HEK293T (cell line): Measurements from ENCODE around the gene KCNC1.

Experiments used
- CTCF ChIA-PET: fragments of 350-600 bp; formaldehyde crosslinking; extraction: SDS; loops from one replicate; lab custom pipeline; 2021; ENCODE audit warnings: antibody characterized with exemption, inconsistent platforms; lab: Yijun Ruan, JAX
- POLR2A ChIA-PET: fragments of 350-600 bp; formaldehyde crosslinking; extraction: SDS; loops from one replicate; lab custom pipeline; 2020; ENCODE audit warnings: antibody characterized with exemption, inconsistent platforms; lab: Yijun Ruan, JAX
- DNase-seq: peaks from one replicate; pipeline ENCODE4 v3.0.0; 2012; ENCODE audit warnings: mixed read lengths; ENCODE audit errors: extremely low spot score
- ARNT ChIP-seq: fragments of 450-650 bp; IDR thresholded peaks from 2 replicates; pipeline ENCODE4 v1.6.1; 2017; ENCODE audit warnings: mild to moderate bottlenecking
- BHLHE40 ChIP-seq: fragments of 450-650 bp; IDR thresholded peaks from 2 replicates; pipeline ENCODE4 v1.6.1; 2016; ENCODE audit warnings: mild to moderate bottlenecking, moderate library complexity, borderline replicate concordance
- CTBP1 ChIP-seq: fragments of 450-650 bp; IDR thresholded peaks from 2 replicates; pipeline ENCODE4 v1.6.1; 2016; ENCODE audit warnings: borderline replicate concordance
- ELF4 ChIP-seq: fragments of 450-650 bp; IDR thresholded peaks from 2 replicates; pipeline ENCODE4 v1.6.1; 2017; ENCODE audit warnings: antibody characterized with exemption
- FOXA1 ChIP-seq: fragments of 450-650 bp; IDR thresholded peaks from 2 replicates; pipeline ENCODE4 v1.6.1; 2016; ENCODE audit warnings: mild to moderate bottlenecking
- FOXK2 ChIP-seq: fragments of 450-650 bp; IDR thresholded peaks from 2 replicates; pipeline ENCODE4 v1.6.1; 2016; ENCODE audit warnings: mild to moderate bottlenecking
- FOXM1 ChIP-seq: fragments of 450-650 bp; IDR thresholded peaks from 2 replicates; pipeline ENCODE4 v1.6.1; 2017; ENCODE audit warnings: mild to moderate bottlenecking, borderline replicate concordance
- HDGF ChIP-seq: fragments of 450-650 bp; IDR thresholded peaks from 2 replicates; pipeline ENCODE4 v1.6.1; 2017; ENCODE audit warnings: antibody characterized with exemption, borderline replicate concordance
- L3MBTL2 ChIP-seq: fragments of 450-650 bp; conservative IDR thresholded peaks from 2 replicates; pipeline ENCODE4 v1.6.1; 2016; ENCODE audit warnings: mild to moderate bottlenecking
- LEF1 ChIP-seq: fragments of 450-650 bp; IDR thresholded peaks from 2 replicates; pipeline ENCODE4 v1.6.1; 2017; ENCODE audit warnings: mild to moderate bottlenecking, borderline replicate concordance
- NFRKB ChIP-seq: fragments of 450-650 bp; IDR thresholded peaks from 2 replicates; pipeline ENCODE4 v1.6.1; 2016; ENCODE audit warnings: mild to moderate bottlenecking, moderate library complexity
- PKNOX1 ChIP-seq: fragments of 450-650 bp; IDR thresholded peaks from 2 replicates; pipeline ENCODE4 v1.6.1; 2016
- SP1 ChIP-seq: fragments of 450-650 bp; IDR thresholded peaks from 2 replicates; pipeline ENCODE4 v1.6.1; 2017
- SUZ12 ChIP-seq: fragments of 450-650 bp; IDR thresholded peaks from 2 replicates; pipeline ENCODE4 v1.6.1; 2016; ENCODE audit warnings: mild to moderate bottlenecking
- TARDBP ChIP-seq: fragments of 450-650 bp; IDR thresholded peaks from 2 replicates; pipeline ENCODE4 v1.6.1; 2016
- ZNF384 ChIP-seq: fragments of 450-650 bp; IDR thresholded peaks from 2 replicates; pipeline ENCODE4 v1.6.1; 2016

The KCNC1 gene

GRCh38 chr11:17713851-17714250 is 20.7 kb upstream of the KCNC1 start:
- CTCF ChIA-PET = no interaction called here
- POLR2A ChIA-PET = no interaction called here
- TF ChIP-seq FOXA1 = no peak
- no peak for TF ChIP-seq TARDBP
- TF ChIP-seq NFRKB = no peak
- TF ChIP-seq ZNF384 = no peak
- no peak for TF ChIP-seq LEF1
- no peak for TF ChIP-seq CTBP1
- no peak for TF ChIP-seq FOXK2
- DNase-seq = no peak

GRCh38 chr11:17714356-17714854 is 20.2 kb upstream of the KCNC1 start:
- TF ChIP-seq FOXM1 (no peak), BHLHE40 (no peak), NFRKB (no peak), CTBP1 (no peak), FOXA1 (no peak), ZNF384 (no peak), TARDBP (no peak), SP1 (no peak), FOXK2 (no peak), ELF4 (no peak), SUZ12 (no peak), L3MBTL2 (no peak), ARNT (no peak), HDGF (no peak), LEF1 (no peak)
- ChIA-PET CTCF (no interaction called here), POLR2A (no interaction called here)
- no peak for DNase-seq

GRCh38 chr11:17714870-17715269 is 19.7 kb upstream of the KCNC1 start:
- TF ChIP-seq PKNOX1 (no peak), TARDBP (no peak), FOXK2 (no peak), LEF1 (no peak), SP1 (no peak), CTBP1 (no peak), BHLHE40 (no peak), ARNT (no peak), SUZ12 (no peak), ZNF384 (no peak), FOXA1 (no peak), HDGF (no peak), ELF4 (no peak), FOXM1 (no peak), L3MBTL2 (no peak), NFRKB (no peak)
- ChIA-PET POLR2A (no interaction called here), CTCF (no interaction called here)
- no peak for DNase-seq

- DNase-seq = no peak
- CTCF ChIA-PET = interaction anchor here (0.8 to 0.9 kb wide), 2 partner anchors 8 to 118 kb away, joined by 3 read pairs; no protein-coding TSS in a partner anchor
- POLR2A ChIA-PET = no interaction called here
- TF ChIP-seq NFRKB = no peak
- no peak for TF ChIP-seq ARNT
- no peak for TF ChIP-seq PKNOX1
- TF ChIP-seq L3MBTL2 = no peak
- TF ChIP-seq LEF1 = no peak
- no peak for TF ChIP-seq SUZ12
- no peak for TF ChIP-seq FOXK2
- no peak for TF ChIP-seq ZNF384
- no peak for TF ChIP-seq ELF4
- TF ChIP-seq CTBP1 = no peak
- no peak for TF ChIP-seq SP1
- no peak for TF ChIP-seq FOXA1
- no peak for TF ChIP-seq HDGF
- no peak for TF ChIP-seq BHLHE40
- no peak for TF ChIP-seq FOXM1
These were observed 17.8 kb upstream of the KCNC1 start for GRCh38 chr11:17716807-17717206.

GRCh38 chr11:17718015-17718414 is 16.6 kb upstream of the KCNC1 start:
- no peak for TF ChIP-seq BHLHE40
- TF ChIP-seq L3MBTL2 = no peak
- TF ChIP-seq SP1 = no peak
- TF ChIP-seq FOXK2 = no peak
- no peak for TF ChIP-seq TARDBP
- no peak for TF ChIP-seq SUZ12
- TF ChIP-seq LEF1 = no peak
- TF ChIP-seq ZNF384 = no peak
- no peak for TF ChIP-seq NFRKB
- TF ChIP-seq FOXA1 = no peak
- ChIA-PET POLR2A (no interaction called here), CTCF (interaction anchor here (3.3 kb wide), 1 partner anchor 13 kb away, joined by 16 read pairs; no protein-coding TSS in a partner anchor)
- DNase-seq = no peak

- no peak for DNase-seq
- CTCF ChIA-PET = interaction anchor here (3.3 kb wide), 1 partner anchor 12 kb away, joined by 16 read pairs; no protein-coding TSS in a partner anchor
These were observed 16.0 kb upstream of the KCNC1 start for GRCh38 chr11:17718510-17718962.

More at GRCh38 chr11:17718510-17718962, 16.0 kb upstream of the KCNC1 start:
- TF ChIP-seq ZNF384 (no peak), CTBP1 (no peak), TARDBP (no peak), LEF1 (no peak), L3MBTL2 (no peak), ELF4 (no peak), SUZ12 (no peak), SP1 (no peak), ARNT (no peak), BHLHE40 (no peak)
- POLR2A ChIA-PET = no interaction called here
